Superior temporal gyrus (tissue), 1 donor: ENCODE results near the gene DNAJB8.

ENCODE experiments used
- DNase-seq: peaks from one replicate; pipeline ENCODE4 v3.0.0-alpha.2; 2016; ENCODE audit errors: extremely low spot score

DNAJB8 gene

GRCh38 chr3:128464188-128464587, 2.5 kb downstream of the DNAJB8 start:
- no peak for DNase-seq

GRCh38 chr3:128463771-128464170, 2.9 kb downstream of the DNAJB8 start:
- DNase-seq = no peak

GRCh38 chr3:128463354-128463753, 3.3 kb downstream of the DNAJB8 start:
- DNase-seq = no peak

GRCh38 chr3:128462931-128463330, 3.8 kb downstream of the DNAJB8 start:
- no peak for DNase-seq

GRCh38 chr3:128462341-128462910, 4.3 kb downstream of the DNAJB8 start:
- DNase-seq = no peak

GRCh38 chr3:128461731-128462130, 5.0 kb downstream of the DNAJB8 start:
- DNase-seq = no peak

GRCh38 chr3:128459461-128459820, 7.2 kb downstream of the DNAJB8 start:
- no peak for DNase-seq

GRCh38 chr3:128458746-128459460, 7.8 kb downstream of the DNAJB8 start:
- no peak for DNase-seq

GRCh38 chr3:128457937-128458336, 8.8 kb downstream of the DNAJB8 start:
- DNase-seq = no peak

GRCh38 chr3:128456776-128457715, 9.6 kb downstream of the DNAJB8 start:
- DNase-seq = no peak

GRCh38 chr3:128455786-128456748, 10.6 kb downstream of the DNAJB8 start:
- DNase-seq = no peak

GRCh38 chr3:128455116-128455515, 11.6 kb downstream of the DNAJB8 start:
- DNase-seq = no peak

GRCh38 chr3:128454310-128454618, 12.4 kb downstream of the DNAJB8 start:
- no peak for DNase-seq

- DNase-seq = no peak
Measured at GRCh38 chr3:128453501-128454309, 13.0 kb downstream of the DNAJB8 start.

GRCh38 chr3:128452678-128453275, 13.9 kb downstream of the DNAJB8 start:
- no peak for DNase-seq

GRCh38 chr3:128452120-128452519, 14.6 kb downstream of the DNAJB8 start:
- no peak for DNase-seq

GRCh38 chr3:128449111-128449638, 17.5 kb downstream of the DNAJB8 start:
- no peak for DNase-seq

- no peak for DNase-seq
Measured at GRCh38 chr3:128448491-128448890, 18.2 kb downstream of the DNAJB8 start.

- no peak for DNase-seq
Measured at GRCh38 chr3:128447561-128448013, 19.1 kb downstream of the DNAJB8 start.

GRCh38 chr3:128446821-128447220, 19.9 kb downstream of the DNAJB8 start:
- DNase-seq = no peak
